Mesothelial cell of epicardium (in vitro differentiated cells): ENCODE measurements around the gene SDF2L1. TPM values are rescaled to one million over a fixed set of nuclear protein-coding genes. Genes with fewer than 3 reads are reported as not detected.
"Not testable (repeated sequence)": the region's sequence is repeated elsewhere in the genome, so short reads cannot be mapped to it uniquely, and the experiment has no call there.

Source experiments
- DNase-seq, 2 experiments: peaks; one replicate each; pipeline ENCODE4 v3.0.0; 2021; ENCODE audit warnings: low spot score in 2 of 2; ENCODE audit not compliant: unreplicated experiment in 2 of 2
- H3K27ac Mint-ChIP-seq: 2 replicates; pipeline ENCODE4 v1.8.0; 2021; ENCODE audit warnings: mixed read lengths
- H3K27me3 Mint-ChIP-seq: 2 replicates; pipeline ENCODE4 v1.8.0; 2021; ENCODE audit warnings: low read depth, mixed read lengths
- H3K36me3 Mint-ChIP-seq: 2 replicates; pipeline ENCODE4 v1.8.0; 2021; ENCODE audit warnings: mixed read lengths
- H3K4me1 Mint-ChIP-seq: 2 replicates; pipeline ENCODE4 v1.8.0; 2021; ENCODE audit warnings: mixed read lengths
- H3K4me3 Mint-ChIP-seq: 2 replicates; pipeline ENCODE4 v1.8.0; 2021; ENCODE audit warnings: mild to moderate bottlenecking, moderate library complexity, mixed read lengths
- H3K9me3 Mint-ChIP-seq: 2 replicates; pipeline ENCODE4 v1.8.0; 2021; ENCODE audit warnings: mixed read lengths
- CTCF ChIP-seq: fragments of 200-600 bp; sonication (generic); IDR thresholded peaks from one replicate; pipeline ENCODE4 v1.5.0; 2021; ENCODE audit warnings: antibody characterized with exemption; ENCODE audit not compliant: unreplicated experiment
- total RNA-seq: library from RNA; stranded (reverse); gene quantifications from 3 replicates; pipeline ENCODE4 v1.2.1, GENCODE V29; 2021

The SDF2L1 gene
- total RNA-seq, 1 donor from 2014 or later, result 22.1 TPM

GRCh38 chr22:21640810-21641209 is 1.3 kb upstream of the SDF2L1 start:
- H3K27me3 Mint-ChIP-seq, result peaks cover 6% of the 10 kb centered on the region
- no peak overlapping the region for H3K4me3 Mint-ChIP-seq
- H3K9me3 Mint-ChIP-seq, result no peaks in the 10 kb centered on the region
- no peak for DNase-seq
- peaks cover 19% of the 10 kb centered on the region for H3K4me1 Mint-ChIP-seq
- peaks cover 8% of the 10 kb centered on the region for H3K36me3 Mint-ChIP-seq
- no peak overlapping the region for H3K27ac Mint-ChIP-seq
- no peak for TF ChIP-seq CTCF

- Mint-ChIP-seq H3K4me1 (peaks cover 19% of the 10 kb centered on the region), H3K36me3 (peaks cover 9% of the 10 kb centered on the region), H3K27ac (peak overlapping the region; percentile 79), H3K4me3 (peak overlapping the region; percentile 78), H3K9me3 (no peaks in the 10 kb centered on the region), H3K27me3 (peaks cover 6% of the 10 kb centered on the region)
- TF ChIP-seq CTCF, result no peak
- no peak for DNase-seq
Observed at GRCh38 chr22:21641417-21641788, 699 bp upstream of the SDF2L1 start.

GRCh38 chr22:21642584-21643448 is 714 bp downstream of the SDF2L1 start:
- H3K36me3 Mint-ChIP-seq, result peaks cover 11% of the 10 kb centered on the region
- peak overlapping the region; percentile 88 for H3K27ac Mint-ChIP-seq
- H3K27me3 Mint-ChIP-seq, result peaks cover 6% of the 10 kb centered on the region
- H3K9me3 Mint-ChIP-seq, result no peaks in the 10 kb centered on the region
- TF ChIP-seq CTCF, result peak; percentile 58
- DNase-seq, result peak in 1 of 2 experiments; percentile 67
- peaks cover 19% of the 10 kb centered on the region for H3K4me1 Mint-ChIP-seq
- peak overlapping the region; percentile 78 for H3K4me3 Mint-ChIP-seq

- no peak for DNase-seq
- H3K4me3 Mint-ChIP-seq, result peak overlapping the region; percentile 78
- TF ChIP-seq CTCF, result no peak
- no peak overlapping the region for H3K27ac Mint-ChIP-seq
- H3K36me3 Mint-ChIP-seq, result peaks cover 11% of the 10 kb centered on the region
- H3K9me3 Mint-ChIP-seq, result no peaks in the 10 kb centered on the region
- peaks cover 6% of the 10 kb centered on the region for H3K27me3 Mint-ChIP-seq
- peaks cover 19% of the 10 kb centered on the region for H3K4me1 Mint-ChIP-seq
Observed at GRCh38 chr22:21643533-21644357, 1.6 kb downstream of the SDF2L1 start.

- H3K27ac Mint-ChIP-seq, H3K9me3 Mint-ChIP-seq, H3K4me3 Mint-ChIP-seq, DNase-seq, H3K27me3 Mint-ChIP-seq: not testable (repeated sequence)
- peaks cover 22% of the 10 kb centered on the region for H3K4me1 Mint-ChIP-seq
- H3K36me3 Mint-ChIP-seq, result peaks cover 13% of the 10 kb centered on the region
Observed at GRCh38 chr22:21645513-21645912, 3.4 kb downstream of the SDF2L1 start.
